ENCODE data around the gene LIPM.

GRCh38 chr10:88787463-88787862 lies 15.1 kb upstream of the LIPM start:
- TF ChIP-seq CTCF (conservative IDR thresholded peaks at IDR 0.05; ENCODE audit: low read depth, low read length): no peak
- TF ChIP-seq EZH2phosphoT487 (IDR thresholded peaks at IDR 0.05; ENCODE audit: borderline replicate concordance, low read length): no peak
- TF ChIP-seq EZH2 (IDR thresholded peaks at IDR 0.05; ENCODE audit: low read length, unreplicated experiment): no peak

Measured in PC-3 (cell line).